Measurements from ENCODE around the gene IFITM10.

Gene IFITM10

DNA sequence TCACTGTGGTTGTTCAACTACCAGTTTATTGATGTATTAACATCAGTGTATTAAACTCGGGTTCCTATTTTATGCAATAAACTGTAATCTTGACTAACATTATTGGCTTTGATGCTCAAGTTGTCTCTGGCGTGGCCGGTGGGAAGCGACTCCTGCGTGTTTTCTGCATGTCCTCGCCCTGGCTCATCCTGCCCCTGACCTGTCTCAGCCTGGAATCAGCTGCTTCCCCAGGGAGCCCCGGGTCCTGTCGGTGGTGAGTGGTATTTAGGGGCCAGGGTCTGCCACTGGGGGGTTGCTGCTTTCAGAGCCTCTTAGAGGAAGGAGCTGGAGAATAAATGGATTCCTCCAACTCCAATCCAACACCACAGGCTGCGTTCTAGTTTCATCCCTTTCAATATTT, 22.5 kb downstream of the IFITM10 start:
- no peak overlapping the region for H3K4me3 ChIP-seq (ENCODE audit: low read length)
- no peak for DNase-seq (ENCODE audit: low read depth)
- TF ChIP-seq, protein P1, sequence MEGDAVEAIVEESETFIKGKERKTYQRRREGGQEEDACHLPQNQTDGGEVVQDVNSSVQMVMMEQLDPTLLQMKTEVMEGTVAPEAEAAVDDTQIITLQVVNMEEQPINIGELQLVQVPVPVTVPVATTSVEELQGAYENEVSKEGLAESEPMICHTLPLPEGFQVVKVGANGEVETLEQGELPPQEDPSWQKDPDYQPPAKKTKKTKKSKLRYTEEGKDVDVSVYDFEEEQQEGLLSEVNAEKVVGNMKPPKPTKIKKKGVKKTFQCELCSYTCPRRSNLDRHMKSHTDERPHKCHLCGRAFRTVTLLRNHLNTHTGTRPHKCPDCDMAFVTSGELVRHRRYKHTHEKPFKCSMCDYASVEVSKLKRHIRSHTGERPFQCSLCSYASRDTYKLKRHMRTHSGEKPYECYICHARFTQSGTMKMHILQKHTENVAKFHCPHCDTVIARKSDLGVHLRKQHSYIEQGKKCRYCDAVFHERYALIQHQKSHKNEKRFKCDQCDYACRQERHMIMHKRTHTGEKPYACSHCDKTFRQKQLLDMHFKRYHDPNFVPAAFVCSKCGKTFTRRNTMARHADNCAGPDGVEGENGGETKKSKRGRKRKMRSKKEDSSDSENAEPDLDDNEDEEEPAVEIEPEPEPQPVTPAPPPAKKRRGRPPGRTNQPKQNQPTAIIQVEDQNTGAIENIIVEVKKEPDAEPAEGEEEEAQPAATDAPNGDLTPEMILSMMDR (conservative IDR thresholded peaks at IDR 0.05; ENCODE audit: low read length): no peak

DNA sequence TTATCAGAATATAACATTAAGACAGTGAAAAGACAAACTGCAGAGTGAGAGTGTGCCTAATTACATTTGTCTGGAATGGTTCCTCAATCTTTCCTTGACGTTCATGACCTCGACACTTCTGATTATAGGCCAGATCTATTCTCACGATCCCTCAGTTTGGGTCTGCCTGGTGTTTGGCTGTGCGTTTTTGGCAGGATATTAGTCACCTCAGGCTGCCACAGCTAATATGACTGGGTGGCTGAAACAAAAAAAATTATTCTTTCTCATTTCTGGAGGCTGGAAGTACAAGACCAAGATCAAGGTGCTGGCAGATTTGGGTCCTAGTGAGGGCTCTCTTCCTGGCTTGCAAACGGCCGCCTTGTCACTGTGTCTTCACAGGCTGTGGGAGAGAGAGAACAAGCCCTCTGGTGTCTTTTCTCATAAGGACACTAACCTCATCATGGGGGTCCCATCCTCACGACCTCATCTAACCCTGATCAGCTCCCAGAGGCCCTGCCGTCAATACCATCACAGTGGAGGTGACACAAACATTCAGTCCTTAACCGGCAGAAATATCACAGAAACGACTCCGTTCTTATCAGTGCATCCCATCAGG, 23.2 kb downstream of the IFITM10 start:
- DNase-seq (ENCODE audit: low read depth): no peak
- TF ChIP-seq, protein P1 (conservative IDR thresholded peaks at IDR 0.05; ENCODE audit: low read length): no peak

DNA sequence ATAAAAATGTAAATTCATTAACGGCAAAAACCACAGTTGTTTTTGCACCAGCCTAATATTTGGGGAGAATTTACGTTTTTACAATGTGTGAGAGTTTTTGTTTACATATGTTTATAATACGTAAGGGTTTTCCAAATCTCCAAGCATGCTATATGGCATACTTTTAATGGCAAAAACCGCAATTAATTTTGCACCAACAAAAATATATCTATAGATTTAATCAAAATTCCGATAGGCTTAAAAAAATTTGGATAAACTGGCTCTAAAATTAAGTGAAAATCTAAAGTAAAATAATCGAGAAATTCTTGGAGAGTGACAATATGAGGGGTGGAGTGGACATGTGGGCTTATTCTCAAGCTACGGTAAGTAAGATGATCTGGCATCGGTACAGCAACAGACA, 30.6 kb downstream of the IFITM10 start:
- TF ChIP-seq, protein P1 (conservative IDR thresholded peaks at IDR 0.05; ENCODE audit: low read length): no peak
- DNase-seq (ENCODE audit: low read depth): no peak
- H3K4me3 ChIP-seq (ENCODE audit: low read length): no peak overlapping the region

More for the DNA sequence above, 23.2 kb downstream of the IFITM10 start:
- H3K4me3 ChIP-seq (ENCODE audit: low read length): no peak overlapping the region

DNA sequence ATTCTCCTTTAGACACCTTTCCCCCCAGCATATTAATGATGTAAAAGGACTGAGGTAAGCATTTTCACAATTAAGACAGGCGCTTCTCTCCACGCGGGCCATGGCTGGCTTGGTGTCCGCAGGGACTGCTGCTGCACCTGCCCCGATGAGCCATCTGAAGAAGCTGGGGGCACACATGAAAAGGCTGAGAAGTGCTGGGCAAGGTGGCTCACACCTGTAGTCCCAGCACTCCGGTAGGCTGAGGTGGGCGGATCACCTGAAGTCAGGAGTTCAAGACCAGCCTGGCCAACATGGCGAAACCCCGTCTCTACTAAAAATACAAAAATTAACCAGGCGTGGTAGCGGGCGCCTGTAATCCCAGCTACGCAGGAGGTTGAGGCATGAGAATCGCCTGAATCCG, 32.1 kb downstream of the IFITM10 start:
- no peak for DNase-seq (ENCODE audit: low read depth)
- TF ChIP-seq, protein P1 (conservative IDR thresholded peaks at IDR 0.05; ENCODE audit: low read length): no peak
- H3K4me3 ChIP-seq (ENCODE audit: low read length): no peak overlapping the region

DNA sequence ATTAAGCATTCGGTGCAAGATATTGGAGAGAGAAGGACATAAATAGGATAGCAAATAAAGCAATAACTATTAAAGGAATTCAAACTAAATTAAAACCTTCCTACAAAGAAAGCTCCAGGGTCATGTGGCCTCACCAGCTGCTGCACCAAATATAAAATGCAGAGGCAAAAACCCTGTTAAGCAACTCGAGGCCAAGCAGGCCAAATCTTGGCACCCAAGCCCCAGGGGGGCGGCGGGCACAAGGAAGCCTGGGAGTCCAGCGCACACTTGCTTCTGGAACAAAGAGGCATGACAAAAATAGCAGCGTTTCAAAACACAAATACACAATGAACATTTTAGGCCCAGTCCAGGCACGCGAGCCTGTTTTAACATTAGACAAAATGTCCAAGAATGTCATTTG, 32.6 kb downstream of the IFITM10 start:
- no peak overlapping the region for H3K4me3 ChIP-seq (ENCODE audit: low read length)
- DNase-seq (ENCODE audit: low read depth): peak; percentile 18
- TF ChIP-seq, protein P1 (conservative IDR thresholded peaks at IDR 0.05; ENCODE audit: low read length): no peak

DNA sequence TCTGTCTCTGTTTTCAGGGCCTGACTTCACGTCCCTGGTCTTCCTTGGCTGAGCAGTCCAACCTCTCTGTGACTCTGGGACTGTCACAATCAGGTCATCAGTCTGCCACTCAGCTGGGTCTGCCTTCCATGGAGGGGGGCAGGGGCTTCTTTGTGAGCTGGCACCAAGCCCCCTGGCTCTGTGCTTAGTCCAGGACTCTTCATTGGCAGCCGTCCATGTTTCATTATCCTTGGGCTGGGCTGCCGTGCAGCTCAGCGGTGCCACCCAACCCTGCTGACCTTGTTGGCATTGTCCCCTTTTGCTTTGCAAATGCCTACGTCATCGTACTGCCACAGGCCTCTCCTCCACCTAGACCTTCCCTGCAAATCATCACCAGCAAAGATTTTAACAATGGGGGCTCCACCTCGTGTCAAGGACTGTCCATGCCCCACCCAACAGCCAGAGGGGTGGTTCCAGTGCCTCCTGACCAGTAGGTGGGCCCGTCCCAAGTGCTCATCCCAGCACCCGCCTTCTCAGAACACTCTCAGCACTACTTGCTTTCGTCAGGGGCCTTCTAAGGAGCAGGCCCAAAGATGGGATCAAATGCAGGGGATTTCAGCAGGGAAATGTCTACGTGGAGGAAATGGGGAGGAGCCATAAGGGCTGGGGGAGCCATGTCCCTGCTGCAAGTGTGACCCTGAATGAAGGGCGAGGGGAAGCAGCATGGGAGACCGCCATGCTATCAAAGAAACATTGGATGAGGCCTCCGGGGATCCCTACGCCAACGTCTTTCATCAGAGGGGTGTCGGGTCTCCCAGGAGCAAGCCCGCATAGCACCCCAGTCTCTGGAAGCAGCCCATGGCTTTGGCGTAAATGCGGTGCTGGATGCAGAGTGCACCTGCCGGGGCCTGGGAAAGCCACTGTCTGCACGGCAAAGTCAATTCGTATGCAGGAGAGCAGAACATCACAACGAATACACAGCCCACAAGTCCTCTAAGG, 35.2 kb downstream of the IFITM10 start:
- no peak for DNase-seq (ENCODE audit: low read depth)
- H3K4me3 ChIP-seq (ENCODE audit: low read length): no peak overlapping the region
- TF ChIP-seq, protein P1 (conservative IDR thresholded peaks at IDR 0.05; ENCODE audit: low read length): no peak
